ENCODE results near the gene SLC5A7.

Gene SLC5A7

GRCh38 chr2:107986278-107987217, at the start of gene SLC5A7:
Gene SLC5A7 (plus strand): TSS chr2:107986524. CDS start chr2:107988156, 1,632 bp downstream.
- no peak for TF ChIP-seq POLR2A (IDR thresholded peaks at IDR 0.05; ENCODE audit: low read depth, low read length)
- FAIRE-seq = no peak
- no peak for DNase-seq (ENCODE audit: insufficient read length, low spot score)

- FAIRE-seq (no peak), DNase-seq (ENCODE audit: insufficient read length, low spot score) (no peak)
- no peak for TF ChIP-seq POLR2A (IDR thresholded peaks at IDR 0.05; ENCODE audit: low read depth, low read length)
These were observed 24.9 kb upstream of the SLC5A7 start for GRCh38 chr2:107961395-107961794.

GRCh38 chr2:107964185-107964584, 22.1 kb upstream of the SLC5A7 start:
- FAIRE-seq (no peak), DNase-seq (ENCODE audit: insufficient read length, low spot score) (no peak)
- TF ChIP-seq POLR2A (IDR thresholded peaks at IDR 0.05; ENCODE audit: low read depth, low read length) = no peak

GRCh38 chr2:107984707-107985106, 1.6 kb upstream of the SLC5A7 start:
- no peak for DNase-seq (ENCODE audit: insufficient read length, low spot score)
- FAIRE-seq = no peak
- TF ChIP-seq POLR2A (IDR thresholded peaks at IDR 0.05; ENCODE audit: low read depth, low read length) = no peak

- FAIRE-seq = no peak
- no peak for DNase-seq (ENCODE audit: insufficient read length, low spot score)
- no peak for TF ChIP-seq POLR2A (IDR thresholded peaks at IDR 0.05; ENCODE audit: low read depth, low read length)
These were observed 1.8 kb downstream of the SLC5A7 start for GRCh38 chr2:107988108-107988507.

- DNase-seq (ENCODE audit: insufficient read length, low spot score) (no peak), FAIRE-seq (no peak)
- TF ChIP-seq POLR2A (IDR thresholded peaks at IDR 0.05; ENCODE audit: low read depth, low read length) = no peak
These were observed 3.1 kb downstream of the SLC5A7 start for GRCh38 chr2:107989445-107989844.

GRCh38 chr2:107990718-107991117, 4.4 kb downstream of the SLC5A7 start:
- DNase-seq (ENCODE audit: insufficient read length, low spot score) (no peak), FAIRE-seq (no peak)
- TF ChIP-seq POLR2A (IDR thresholded peaks at IDR 0.05; ENCODE audit: low read depth, low read length) = no peak

GRCh38 chr2:107992069-107992468, 5.7 kb downstream of the SLC5A7 start:
- TF ChIP-seq POLR2A (IDR thresholded peaks at IDR 0.05; ENCODE audit: low read depth, low read length) = no peak
- no peak for FAIRE-seq
- no peak for DNase-seq (ENCODE audit: insufficient read length, low spot score)

- DNase-seq (ENCODE audit: insufficient read length, low spot score) (no peak), FAIRE-seq (no peak)
- TF ChIP-seq POLR2A (IDR thresholded peaks at IDR 0.05; ENCODE audit: low read depth, low read length) = no peak
These were observed 12.8 kb downstream of the SLC5A7 start for GRCh38 chr2:107999158-107999557.

GRCh38 chr2:108010912-108011591, 24.7 kb downstream of the SLC5A7 start:
- FAIRE-seq (no peak), DNase-seq (ENCODE audit: insufficient read length, low spot score) (no peak)
- no peak for TF ChIP-seq POLR2A (IDR thresholded peaks at IDR 0.05; ENCODE audit: low read depth, low read length)

- TF ChIP-seq POLR2A (IDR thresholded peaks at IDR 0.05; ENCODE audit: low read depth, low read length) = no peak
- no peak for FAIRE-seq
- DNase-seq (ENCODE audit: insufficient read length, low spot score) = no peak
These were observed 27.0 kb downstream of the SLC5A7 start for GRCh38 chr2:108013305-108013704.

- DNase-seq (ENCODE audit: insufficient read length, low spot score) = no peak
- FAIRE-seq = no peak
- no peak for TF ChIP-seq POLR2A (IDR thresholded peaks at IDR 0.05; ENCODE audit: low read depth, low read length)
These were observed 36.3 kb downstream of the SLC5A7 start for GRCh38 chr2:108022628-108023027.

- no peak for FAIRE-seq
- TF ChIP-seq POLR2A (IDR thresholded peaks at IDR 0.05; ENCODE audit: low read depth, low read length) = no peak
- DNase-seq (ENCODE audit: insufficient read length, low spot score) = no peak
These were observed 37.5 kb downstream of the SLC5A7 start for GRCh38 chr2:108023776-108024175.

- TF ChIP-seq POLR2A (IDR thresholded peaks at IDR 0.05; ENCODE audit: low read depth, low read length) = no peak
- FAIRE-seq (no peak), DNase-seq (ENCODE audit: insufficient read length, low spot score) (no peak)
These were observed 39.9 kb downstream of the SLC5A7 start for GRCh38 chr2:108026092-108026794.

Data from H54 (cell line).